Panc1 (cell line): Measurements from ENCODE around the gene S100A4. TPM values are rescaled to one million over a fixed set of nuclear protein-coding genes. Genes with fewer than 3 reads are reported as not detected.

Source experiments
- ATAC-seq: fragments of 200-7000 bp; cut with Tn5 transposase; 2 replicates; pipeline ENCODE4 v1.9.1; 2020; ENCODE audit warnings: mild to moderate bottlenecking, moderate library complexity
- BruUV-seq: library from RNA; stranded (reverse); fragments of 400-500 nt; replicated peaks from 2 replicates; lab custom pipeline; 2021; lab: Mats Ljungman, UMichigan
- CTCF ChIA-PET: fragments of 300-600 bp; sonication (Branson Sonifier 250); formaldehyde crosslinking; loops from one replicate; lab custom pipeline; 2022; ENCODE audit warnings: antibody characterized with exemption; lab: Charles Lee
- POLR2A ChIA-PET: fragments of 300-600 bp; sonication (Branson Sonifier 250); formaldehyde crosslinking; loops from one replicate; lab custom pipeline; 2022; ENCODE audit warnings: antibody characterized with exemption; lab: Charles Lee
- DNase-seq: peaks from one replicate; pipeline ENCODE4 v3.0.0-alpha.2; 2010; ENCODE audit warnings: low read depth, low spot score
- H3K27ac ChIP-seq: 2 replicates; pipeline ENCODE4 v1.5.1; 2011; ENCODE audit warnings: mild to moderate bottlenecking, low read length, inconsistent platforms
- H3K27me3 ChIP-seq: fragments of 200-500 bp; sonication (Bioruptor generic); 2 replicates; pipeline ENCODE4 v1.6.0; 2014; ENCODE audit warnings: low read length, inconsistent platforms; ENCODE audit not compliant: control insufficient read depth, insufficient read depth
- H3K36me3 ChIP-seq: fragments of 200-500 bp; sonication (Bioruptor generic); 2 replicates; pipeline ENCODE4 v1.5.1; 2014; ENCODE audit warnings: inconsistent platforms, mild to moderate bottlenecking, low read length, moderate library complexity; ENCODE audit not compliant: control insufficient read depth, insufficient read depth
- H3K4me1 ChIP-seq: 2 replicates; pipeline ENCODE4 v1.5.1; 2011; ENCODE audit warnings: inconsistent platforms, mild to moderate bottlenecking, low read length, moderate library complexity; ENCODE audit not compliant: control insufficient read depth, insufficient read depth
- H3K4me3 ChIP-seq, 2 experiments: 2 replicates each; pipeline ENCODE4 v1.5.1; 2011 to 2012; ENCODE audit warnings: low read depth in 2 of 2, low read length in 2 of 2, mild to moderate bottlenecking in 2 of 2, inconsistent platforms in 1 of 2, moderate library complexity in 1 of 2
- H3K9me3 ChIP-seq: fragments of 200-500 bp; sonication (Bioruptor generic); 2 replicates; pipeline ENCODE4 v1.5.1; 2014; ENCODE audit warnings: low read depth, mild to moderate bottlenecking, inconsistent platforms, low read length, moderate library complexity; ENCODE audit not compliant: control insufficient read depth, insufficient read depth
- CTCF ChIP-seq: fragments of 450-650 bp; IDR thresholded peaks from 2 replicates; pipeline ENCODE4 v1.5.1; 2017; ENCODE audit warnings: mild to moderate bottlenecking
- POLR2AphosphoS5 ChIP-seq: IDR thresholded peaks from 2 replicates; pipeline ENCODE4 v1.6.1; 2012; ENCODE audit warnings: mild to moderate bottlenecking, low read depth, low read length, moderate library complexity
- SIN3A ChIP-seq: IDR thresholded peaks from 2 replicates; pipeline ENCODE4 v1.6.1; 2012; ENCODE audit warnings: low read depth, mild to moderate bottlenecking, low read length, moderate library complexity, borderline replicate concordance; ENCODE audit not compliant: insufficient read depth
- TCF7L2 ChIP-seq: IDR thresholded peaks from 2 replicates; pipeline ENCODE4 v1.6.1; 2011; ENCODE audit warnings: mild to moderate bottlenecking, low read depth, low read length, inconsistent platforms
- in situ Hi-C: cut with HindIII; loops from 2 replicates; pipeline ENCODE4 v1.10.0; 2016; ENCODE audit warnings: low sequenced_read_pairs, low pct_unique_long_range_greater_than_20kb
- intact Hi-C: fragments of 100-400 bp; cut with micrococcal nuclease; formaldehyde crosslinking; loops from one replicate; pipeline ENCODE4 v1.10.0; 2022; ENCODE audit not compliant: unreplicated experiment
- total RNA-seq: library from RNA; stranded (reverse); gene quantifications from one replicate; pipeline ENCODE4 v1.2.1, GENCODE V29; 2021; ENCODE audit not compliant: unreplicated experiment

The S100A4 gene
- total RNA-seq, 1 experiment from 2014 or later: 773 TPM

DNA sequence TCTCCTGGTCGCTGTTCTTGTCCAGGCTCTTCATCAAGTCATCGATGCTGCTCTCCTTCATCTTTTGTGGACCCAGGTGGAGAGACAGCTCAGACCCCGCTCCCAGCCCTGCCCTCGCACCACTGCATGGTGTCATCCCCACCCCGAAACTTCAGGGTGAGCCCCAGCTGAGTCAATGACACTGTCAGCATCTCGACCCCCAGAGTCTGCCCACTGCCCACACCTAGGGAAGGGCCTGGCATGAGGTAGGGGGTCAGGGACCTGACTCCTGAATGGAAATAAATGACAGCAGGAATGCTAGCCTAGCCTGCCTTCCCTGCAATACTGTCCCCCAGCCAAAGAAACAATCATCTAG lies 8.3 kb downstream of the S100A4 start:
- Histone ChIP-seq H3K9me3 (no peaks in the 10 kb centered on the region), H3K27me3 (no peaks in the 10 kb centered on the region), H3K4me1 (peaks cover 70% of the 10 kb centered on the region), H3K4me3 (no peak overlapping the region), H3K27ac (peak overlapping the region; percentile 96), H3K36me3 (no peaks in the 10 kb centered on the region; the same call in 1 of the 2 replicates)
- no TSS peak for BruUV-seq
- TF ChIP-seq POLR2AphosphoS5: no peak
- TF ChIP-seq TCF7L2: no peak
- DNase-seq (no peak), ATAC-seq (no peak)
- ChIA-PET POLR2A (interaction anchor here (0.6 kb wide), 1 partner anchor 25 kb away, joined by 16 read pairs; no protein-coding TSS in a partner anchor), CTCF (interaction anchor here (0.6 to 0.9 kb wide), 2 partner anchors 29 to 138 kb away, joined by 5 to 6 read pairs; no protein-coding TSS in a partner anchor)
- in situ Hi-C loops: no loop called here
- intact Hi-C loops: no loop called here

GRCh38 chr1:153536671-153537375 lies 8.8 kb downstream of the S100A4 start:
- H3K27ac ChIP-seq: peak overlapping the region; percentile 96
- no peak for TF ChIP-seq POLR2AphosphoS5
- TF ChIP-seq TCF7L2: no peak
- DNase-seq: no peak
- intact Hi-C loops: no loop called here
- ATAC-seq: no peak
- ChIA-PET CTCF (interaction anchor here (0.6 kb wide), 1 partner anchor 138 kb away, joined by 6 read pairs; no protein-coding TSS in a partner anchor), POLR2A (no interaction called here)
- peak overlapping the region; percentile 75 to 86 for H3K4me3 ChIP-seq
- no peaks in the 10 kb centered on the region; the same call in 1 of the 2 replicates for H3K36me3 ChIP-seq
- in situ Hi-C loops: no loop called here
- peaks cover 69% of the 10 kb centered on the region for H3K4me1 ChIP-seq
- no peaks in the 10 kb centered on the region for H3K27me3 ChIP-seq
- no peaks in the 10 kb centered on the region for H3K9me3 ChIP-seq
- BruUV-seq: no TSS peak

- no peaks in the 10 kb centered on the region for H3K9me3 ChIP-seq
- in situ Hi-C loops (no loop called here), intact Hi-C loops (no loop called here)
- TF ChIP-seq POLR2AphosphoS5 (peak; percentile 18; the same call in 1 of the 2 replicates), SIN3A (peak; percentile 61; the same call in 1 of the 2 replicates), CTCF (no peak)
- H3K27me3 ChIP-seq: no peaks in the 10 kb centered on the region
- no peaks in the 10 kb centered on the region; the same call in 1 of the 2 replicates for H3K36me3 ChIP-seq
- ATAC-seq: peak; percentile 70
- H3K27ac ChIP-seq: peak overlapping the region; percentile 96
- DNase-seq: no peak
- ChIA-PET CTCF (interaction anchor here (0.6 to 2.2 kb wide), 4 partner anchors 8 to 36 kb away, joined by 3 to 9 read pairs (median 8); no protein-coding TSS in a partner anchor), POLR2A (interaction anchor here (0.8 to 1.5 kb wide), 3 partner anchors 9 to 32 kb away, joined by 3 to 9 read pairs (median 6); partner anchors contain the start of gene S100A4)
- BruUV-seq: no TSS peak
- H3K4me3 ChIP-seq: peak overlapping the region; percentile 75 to 86
- H3K4me1 ChIP-seq: peaks cover 63% of the 10 kb centered on the region
Observed at GRCh38 chr1:153536012-153536670, 9.5 kb downstream of the S100A4 start.
